HG03175 (cell line): ENCODE data around the gene ANXA7.
"Not testable (repeated sequence)": the region's sequence is repeated elsewhere in the genome, so short reads cannot be mapped to it uniquely, and the experiment has no call there.

ENCODE experiments used
- ATAC-seq: cut with Tn5 transposase; IDR thresholded peaks from one replicate; pipeline ENCODE4 v1.9.1; 2021; ENCODE audit warnings: mild to moderate bottlenecking, moderate library complexity; ENCODE audit not compliant: unreplicated experiment

Gene ANXA7

DNA sequence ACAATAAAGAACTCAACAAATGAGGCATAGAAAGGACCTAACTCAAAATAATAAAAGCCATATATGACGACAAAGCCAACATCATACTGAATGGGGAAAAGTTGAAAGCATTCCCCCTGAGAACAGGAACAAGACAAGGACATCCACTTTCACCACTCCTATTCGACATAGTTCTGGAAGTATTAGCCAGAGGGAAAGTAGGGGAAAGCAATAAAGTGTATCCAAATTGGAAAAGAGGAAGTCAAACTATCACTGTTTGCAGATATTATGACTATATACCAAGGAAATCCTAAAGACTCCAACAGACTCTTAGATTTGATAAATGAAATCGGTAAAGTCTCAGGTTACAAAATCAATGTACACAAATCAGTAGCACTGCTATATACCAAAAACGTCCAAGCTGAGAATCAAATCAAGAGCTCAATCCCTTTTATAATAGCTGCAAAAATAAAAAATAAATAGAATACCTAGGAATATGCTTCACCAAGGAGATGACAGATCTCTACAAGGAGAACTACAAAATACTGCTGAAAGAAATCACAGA, 4.8 kb downstream of the ANXA7 start:
- no peak for ATAC-seq

DNA sequence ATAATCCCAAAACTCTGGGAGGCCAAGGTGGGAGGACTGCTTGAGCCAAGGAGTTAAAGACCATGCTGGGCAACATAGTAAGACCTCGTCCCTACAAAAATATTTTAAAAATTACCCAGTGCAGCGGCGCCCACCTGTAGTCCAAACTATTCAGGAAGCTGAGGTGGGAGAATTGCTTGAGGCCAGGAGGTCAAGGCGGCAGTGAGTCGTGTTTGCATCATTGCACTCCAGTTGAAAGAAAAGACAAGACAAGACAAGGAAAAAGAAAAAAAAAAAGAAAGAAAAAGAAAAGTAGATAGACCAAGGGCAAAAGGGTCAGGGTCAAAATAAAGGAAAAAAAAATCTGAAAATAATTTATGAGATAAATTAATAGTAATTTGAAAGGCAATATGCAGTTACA, 5.8 kb downstream of the ANXA7 start:
- ATAC-seq: no peak

DNA sequence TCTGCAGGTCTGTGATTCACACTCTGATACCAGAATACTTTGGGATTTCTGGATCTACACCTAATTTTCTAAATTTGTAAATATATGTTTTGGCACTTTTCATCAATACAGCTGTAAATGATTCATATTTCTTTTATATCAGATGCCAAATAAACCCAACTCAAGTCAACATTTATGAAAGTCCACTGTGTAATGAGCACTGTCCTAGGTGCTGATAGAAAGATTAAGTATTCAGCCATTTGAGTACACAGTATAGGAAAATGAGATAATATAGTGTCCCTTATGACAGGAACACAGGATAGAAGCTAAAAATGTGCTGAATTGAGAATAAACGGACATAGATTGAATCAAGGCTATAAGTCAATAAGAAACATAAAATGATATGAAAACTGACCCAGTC, 6.4 kb downstream of the ANXA7 start:
- ATAC-seq: no peak

GRCh38 chr10:73406846-73407245, 7.0 kb downstream of the ANXA7 start:
- ATAC-seq: no peak

DNA sequence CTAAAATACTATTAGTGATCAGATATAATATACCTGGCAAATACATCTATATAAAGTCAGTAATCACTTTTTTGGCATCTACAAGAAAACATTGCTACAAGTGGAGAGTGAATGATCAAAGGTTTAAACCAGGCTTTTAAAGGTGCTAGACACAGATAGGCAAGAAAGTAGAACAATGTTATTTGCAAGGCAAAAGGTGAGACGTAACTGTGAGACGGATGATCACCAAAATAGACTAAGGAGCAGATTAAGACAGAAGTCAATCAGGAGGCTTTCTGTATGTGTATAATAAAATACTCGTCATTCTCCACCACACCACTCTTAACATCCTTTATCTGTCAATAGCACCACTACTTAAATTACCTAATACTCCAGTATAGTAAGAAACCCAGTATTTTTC, 8.3 kb downstream of the ANXA7 start:
- ATAC-seq: no peak

DNA sequence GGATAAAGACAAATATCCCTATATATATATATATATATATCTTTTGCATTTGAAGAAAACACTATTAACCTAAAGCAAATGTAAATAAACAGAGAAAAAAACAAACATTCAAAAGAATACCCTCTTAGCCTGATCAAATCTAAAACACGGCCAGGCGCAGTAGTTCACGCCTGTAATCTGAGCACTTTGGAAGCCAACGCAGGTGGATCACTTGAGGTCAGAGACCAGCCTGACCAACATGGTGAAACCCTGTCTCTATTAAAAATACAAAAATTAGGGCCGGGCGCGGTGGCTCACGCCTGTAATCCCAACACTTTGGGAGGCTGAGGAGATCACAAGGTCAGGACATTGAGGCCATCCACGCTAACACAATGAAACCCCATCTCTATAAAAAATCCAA, 9.2 kb downstream of the ANXA7 start:
- no peak for ATAC-seq

- ATAC-seq: no peak
Observed at GRCh38 chr10:73401636-73402035, 12.2 kb downstream of the ANXA7 start.

- ATAC-seq: no peak
Observed at GRCh38 chr10:73399063-73399462, 14.8 kb downstream of the ANXA7 start.

DNA sequence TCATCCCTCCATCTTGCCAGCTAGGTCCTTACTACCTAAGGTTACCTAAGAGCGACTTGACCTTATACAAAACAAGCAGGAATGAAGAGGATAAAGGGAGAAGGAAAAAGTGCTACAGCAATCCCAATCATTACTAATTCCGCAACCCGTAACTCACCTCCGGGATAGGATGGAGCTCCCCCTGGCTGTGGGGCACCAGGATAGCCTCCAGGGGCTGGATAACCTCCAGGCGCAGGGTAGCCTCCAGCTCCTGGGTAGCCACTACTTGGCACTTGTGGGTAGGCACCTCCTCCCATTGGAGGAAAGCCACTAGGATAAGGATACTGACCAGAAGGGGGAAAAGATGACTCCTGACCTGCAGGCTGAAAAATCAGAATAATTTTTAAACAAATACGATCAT, 15.8 kb downstream of the ANXA7 start:
- no peak for ATAC-seq

GRCh38 chr10:73394325-73394724, 19.5 kb downstream of the ANXA7 start:
- not testable (repeated sequence) for ATAC-seq

GRCh38 chr10:73388228-73388627, 25.6 kb downstream of the ANXA7 start:
- ATAC-seq: no peak

DNA sequence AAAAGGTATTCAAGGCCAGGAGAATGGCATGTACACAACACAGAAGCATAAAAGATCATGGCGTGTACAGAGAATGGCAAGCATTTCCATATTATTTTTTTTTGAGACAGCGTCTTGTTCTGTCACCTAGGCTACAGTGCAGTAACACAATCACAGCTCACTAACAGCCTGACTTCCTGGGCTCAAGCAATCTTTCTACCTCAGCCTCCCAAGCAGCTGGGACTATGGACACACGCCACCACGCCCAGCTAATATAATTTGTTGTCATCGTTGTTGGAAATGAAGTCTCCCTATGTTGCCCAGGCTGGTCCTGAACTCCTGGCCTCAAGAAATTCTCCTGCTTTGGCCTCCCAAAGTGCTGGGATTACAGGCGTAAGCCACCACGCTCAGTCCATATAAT, 27.3 kb downstream of the ANXA7 start:
- ATAC-seq: no peak

GRCh38 chr10:73379064-73379748, 34.7 kb downstream of the ANXA7 start:
- ATAC-seq: no peak

DNA sequence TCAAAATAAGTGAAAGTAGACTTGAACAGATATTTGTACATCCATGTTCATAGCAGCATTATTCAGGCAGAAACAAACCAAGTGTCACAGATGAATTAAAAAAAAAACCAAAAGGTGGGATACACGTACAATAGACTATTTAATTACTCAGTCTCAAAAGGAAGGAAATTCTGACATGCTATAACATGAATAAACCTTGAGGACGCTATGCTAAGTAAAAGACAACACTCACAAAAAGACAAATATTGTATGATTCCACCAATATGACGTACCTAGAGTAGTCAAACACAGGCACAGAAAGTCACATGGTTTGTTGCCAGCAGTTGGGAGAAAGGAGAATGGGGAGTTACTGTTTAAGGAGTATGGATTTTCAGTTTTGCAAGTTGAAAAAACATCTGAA, 37.2 kb downstream of the ANXA7 start:
- ATAC-seq: no peak

DNA sequence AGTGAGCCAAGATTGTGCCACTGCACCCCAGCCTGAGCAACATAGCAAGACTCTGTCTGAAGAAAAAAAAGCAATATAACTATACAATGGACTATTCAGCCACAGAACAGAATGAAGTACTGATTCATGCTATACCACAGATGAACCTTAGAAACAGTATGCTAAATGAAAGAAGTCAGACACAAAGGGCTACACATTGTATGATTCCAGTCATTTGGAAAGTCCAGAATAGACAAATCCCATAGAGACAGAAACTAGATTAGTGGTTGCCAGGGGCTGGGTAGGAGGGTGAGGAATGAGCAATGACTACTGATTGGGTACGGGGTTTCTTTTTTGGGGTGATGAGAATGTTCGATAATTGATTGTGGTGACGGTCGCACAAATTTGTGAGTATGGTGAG, 45.6 kb downstream of the ANXA7 start:
- ATAC-seq: no peak

DNA sequence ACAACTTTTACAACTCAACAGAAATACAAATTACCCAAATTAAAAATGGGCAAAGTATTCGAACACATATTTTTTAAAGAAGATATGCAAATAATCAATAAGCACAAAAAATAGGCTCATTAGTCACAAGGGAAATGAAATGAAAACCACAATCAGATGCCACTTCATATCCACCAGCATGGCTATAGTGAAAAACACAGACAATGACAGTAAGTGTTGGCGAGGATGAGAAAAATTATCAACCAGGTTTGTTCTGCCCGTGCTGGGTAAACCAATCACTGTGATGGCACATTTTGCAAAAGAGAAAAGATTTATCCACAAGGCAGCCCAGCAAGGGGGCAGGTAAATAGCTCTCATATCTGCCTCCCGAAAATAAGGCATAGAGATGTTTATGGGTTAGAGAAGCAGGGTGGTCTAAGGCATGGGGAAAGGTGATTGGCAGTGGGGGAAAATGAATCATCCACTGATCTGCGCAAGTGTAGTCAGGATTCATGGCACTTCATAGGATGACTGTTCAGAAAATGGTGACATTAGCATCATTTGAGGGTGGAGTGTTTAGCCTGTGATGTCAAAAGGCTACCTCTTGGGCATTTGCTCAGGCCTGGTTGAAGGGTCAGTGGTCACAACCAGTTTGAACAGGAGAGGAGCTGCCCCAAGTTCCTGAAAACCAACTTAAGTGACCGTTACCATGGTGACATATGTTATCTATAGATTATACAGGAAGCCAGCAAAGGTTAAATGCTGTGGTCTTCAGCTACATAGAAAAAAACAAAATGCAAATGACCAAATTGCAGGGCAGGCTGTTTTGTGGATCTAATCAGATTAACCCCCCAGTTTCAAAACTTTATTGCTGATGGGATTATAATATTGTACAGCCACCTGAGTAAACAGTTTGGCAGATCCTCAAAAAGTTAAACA, 47.2 kb downstream of the ANXA7 start:
- ATAC-seq: no peak

GRCh38 chr10:73364964-73365363, 48.9 kb downstream of the ANXA7 start:
- ATAC-seq: no peak

DNA sequence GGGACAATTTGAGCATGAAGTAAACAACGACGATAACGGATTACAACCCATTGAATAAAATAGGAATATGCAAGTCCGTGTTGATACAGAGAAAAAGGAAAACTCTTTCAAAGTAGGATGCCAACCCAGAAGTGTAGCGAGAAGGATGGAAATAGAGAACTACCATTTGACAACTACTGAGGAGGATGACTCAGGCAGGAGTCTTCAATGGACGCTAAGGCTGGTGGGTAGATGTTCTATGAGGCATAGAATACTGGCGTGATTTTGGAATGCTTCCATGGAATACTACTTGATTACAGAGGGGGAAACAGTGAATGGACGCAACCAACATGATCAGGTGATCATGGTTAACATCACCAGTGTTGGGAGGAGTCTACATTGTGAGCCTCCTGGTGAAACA, 54.4 kb downstream of the ANXA7 start:
- no peak for ATAC-seq

DNA sequence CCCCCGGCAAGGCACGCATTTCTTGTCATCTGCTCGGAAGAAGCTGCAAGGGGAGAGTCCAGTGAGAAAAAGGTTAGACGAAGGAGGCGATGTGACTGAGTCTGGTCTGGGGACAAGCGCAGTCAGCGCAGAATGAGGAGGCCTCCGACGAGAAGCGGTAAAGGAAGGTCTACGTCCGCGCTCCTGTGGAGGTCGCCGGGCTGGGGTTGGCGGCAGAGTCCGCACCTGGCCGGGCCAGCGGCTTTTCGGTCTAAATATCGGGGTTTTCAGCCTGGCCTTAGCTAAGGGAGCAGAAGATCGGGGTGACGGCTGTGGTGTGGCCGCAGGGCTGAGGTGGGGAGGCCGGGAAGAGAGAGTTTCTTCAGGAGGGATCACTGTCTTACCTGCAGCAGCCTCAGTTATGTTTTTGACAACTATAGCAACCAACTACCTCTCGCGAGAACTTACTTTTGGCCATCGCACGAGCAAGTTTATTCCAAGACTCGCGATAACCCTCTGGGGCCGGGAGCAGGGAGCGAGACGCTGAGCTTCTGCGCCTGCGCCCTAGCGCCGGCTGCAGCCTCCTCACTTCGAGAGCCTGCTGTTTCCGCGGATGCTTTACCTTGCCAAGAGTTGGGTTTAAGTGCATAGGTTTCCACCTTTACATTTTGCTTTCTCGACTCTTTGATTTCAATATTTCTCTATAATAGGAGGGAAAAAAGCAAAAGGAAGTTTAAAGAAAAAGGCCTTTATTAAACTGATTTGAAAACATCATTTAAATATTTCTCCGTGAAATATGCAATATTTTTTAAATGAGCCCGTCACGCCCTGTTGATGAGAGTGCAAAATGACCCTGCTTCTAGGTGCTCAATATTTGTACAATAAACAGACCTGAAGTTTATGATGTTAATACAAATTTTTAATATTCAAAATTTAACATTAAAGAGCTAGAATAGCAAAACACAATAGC, 55.3 kb downstream of the ANXA7 start, which contains the start of gene CFAP70:
Gene CFAP70, minus strand, starts transcription at position 534 of the 949 bp plus-strand sequence. CDS start 4,068 bp downstream, outside the sequence.
- peak; percentile 91 for ATAC-seq

- no peak for ATAC-seq
Observed at GRCh38 chr10:73357821-73358220, 56.0 kb downstream of the ANXA7 start.

- no peak for ATAC-seq
Observed at GRCh38 chr10:73357166-73357565, 56.7 kb downstream of the ANXA7 start.
